ENCODE data around the gene NPHP4. TPM values are rescaled to one million over a fixed set of nuclear protein-coding genes. Genes with fewer than 3 reads are reported as not detected.

Gene NPHP4
- total RNA-seq, 1 donor from 2014 or later = 3.2 TPM

GRCh38 chr1:6038603-6039002 is 46.4 kb upstream of the NPHP4 start:
- peaks cover 9% of the 10 kb centered on the region for H3K27me3 ChIP-seq (ENCODE audit: control insufficient read depth, insufficient read depth, low read length)
- H3K4me3 ChIP-seq (ENCODE audit: low read depth, low read length) = no peak overlapping the region
- TF ChIP-seq, protein P1, sequence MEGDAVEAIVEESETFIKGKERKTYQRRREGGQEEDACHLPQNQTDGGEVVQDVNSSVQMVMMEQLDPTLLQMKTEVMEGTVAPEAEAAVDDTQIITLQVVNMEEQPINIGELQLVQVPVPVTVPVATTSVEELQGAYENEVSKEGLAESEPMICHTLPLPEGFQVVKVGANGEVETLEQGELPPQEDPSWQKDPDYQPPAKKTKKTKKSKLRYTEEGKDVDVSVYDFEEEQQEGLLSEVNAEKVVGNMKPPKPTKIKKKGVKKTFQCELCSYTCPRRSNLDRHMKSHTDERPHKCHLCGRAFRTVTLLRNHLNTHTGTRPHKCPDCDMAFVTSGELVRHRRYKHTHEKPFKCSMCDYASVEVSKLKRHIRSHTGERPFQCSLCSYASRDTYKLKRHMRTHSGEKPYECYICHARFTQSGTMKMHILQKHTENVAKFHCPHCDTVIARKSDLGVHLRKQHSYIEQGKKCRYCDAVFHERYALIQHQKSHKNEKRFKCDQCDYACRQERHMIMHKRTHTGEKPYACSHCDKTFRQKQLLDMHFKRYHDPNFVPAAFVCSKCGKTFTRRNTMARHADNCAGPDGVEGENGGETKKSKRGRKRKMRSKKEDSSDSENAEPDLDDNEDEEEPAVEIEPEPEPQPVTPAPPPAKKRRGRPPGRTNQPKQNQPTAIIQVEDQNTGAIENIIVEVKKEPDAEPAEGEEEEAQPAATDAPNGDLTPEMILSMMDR (IDR thresholded peaks at IDR 0.05; ENCODE audit: insufficient read depth, low read length, severe bottlenecking) = no peak
- FAIRE-seq = peak; percentile 68
- no peaks in the 10 kb centered on the region for H3K36me3 ChIP-seq (ENCODE audit: control insufficient read depth, insufficient read depth, low read length)
- no peak for DNase-seq (ENCODE audit: low read depth)

DNA sequence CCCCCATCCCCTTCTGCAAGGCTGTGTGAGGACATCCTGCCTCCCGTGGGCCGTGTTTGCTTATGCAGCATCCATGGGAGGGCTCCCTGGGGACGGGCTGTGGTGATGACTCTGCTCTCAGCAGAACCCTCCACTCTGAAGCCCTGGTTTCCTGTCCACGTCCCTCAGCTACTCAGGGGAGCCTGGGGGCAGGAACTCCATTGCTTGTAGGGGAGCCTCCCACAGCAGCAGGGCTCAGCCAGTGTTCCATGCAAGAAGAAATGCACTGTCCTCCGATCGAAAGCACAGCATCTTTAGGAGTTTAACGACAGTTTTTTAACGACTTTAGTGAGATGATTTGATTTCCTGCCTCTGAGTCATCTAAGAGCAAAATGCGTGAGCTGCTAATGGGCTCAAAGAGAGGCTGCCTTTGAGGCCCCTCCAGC is 45.1 kb upstream of the NPHP4 start:
- no peak for DNase-seq (ENCODE audit: low read depth)
- Histone ChIP-seq H3K27me3 (ENCODE audit: control insufficient read depth, insufficient read depth, low read length) (peaks cover 9% of the 10 kb centered on the region), H3K4me3 (ENCODE audit: low read depth, low read length) (no peak overlapping the region), H3K36me3 (ENCODE audit: control insufficient read depth, insufficient read depth, low read length) (no peaks in the 10 kb centered on the region)
- FAIRE-seq = no peak
- TF ChIP-seq, protein P1 (IDR thresholded peaks at IDR 0.05; ENCODE audit: insufficient read depth, low read length, severe bottlenecking) = no peak

GRCh38 chr1:6035719-6036118 is 43.5 kb upstream of the NPHP4 start:
- no peak overlapping the region for H3K4me3 ChIP-seq (ENCODE audit: low read depth, low read length)
- no peaks in the 10 kb centered on the region for H3K36me3 ChIP-seq (ENCODE audit: control insufficient read depth, insufficient read depth, low read length)
- peaks cover 9% of the 10 kb centered on the region for H3K27me3 ChIP-seq (ENCODE audit: control insufficient read depth, insufficient read depth, low read length)
- TF ChIP-seq, protein P1 (IDR thresholded peaks at IDR 0.05; ENCODE audit: insufficient read depth, low read length, severe bottlenecking) = no peak
- FAIRE-seq = no peak
- no peak for DNase-seq (ENCODE audit: low read depth)

- Histone ChIP-seq H3K4me3 (ENCODE audit: low read depth, low read length) (no peak overlapping the region), H3K27me3 (ENCODE audit: control insufficient read depth, insufficient read depth, low read length) (peaks cover 9% of the 10 kb centered on the region), H3K36me3 (ENCODE audit: control insufficient read depth, insufficient read depth, low read length) (no peaks in the 10 kb centered on the region)
- FAIRE-seq (no peak), DNase-seq (ENCODE audit: low read depth) (no peak)
- TF ChIP-seq, protein P1 (IDR thresholded peaks at IDR 0.05; ENCODE audit: insufficient read depth, low read length, severe bottlenecking) = no peak
Measured at GRCh38 chr1:6035303-6035702, 43.1 kb upstream of the NPHP4 start.

DNA sequence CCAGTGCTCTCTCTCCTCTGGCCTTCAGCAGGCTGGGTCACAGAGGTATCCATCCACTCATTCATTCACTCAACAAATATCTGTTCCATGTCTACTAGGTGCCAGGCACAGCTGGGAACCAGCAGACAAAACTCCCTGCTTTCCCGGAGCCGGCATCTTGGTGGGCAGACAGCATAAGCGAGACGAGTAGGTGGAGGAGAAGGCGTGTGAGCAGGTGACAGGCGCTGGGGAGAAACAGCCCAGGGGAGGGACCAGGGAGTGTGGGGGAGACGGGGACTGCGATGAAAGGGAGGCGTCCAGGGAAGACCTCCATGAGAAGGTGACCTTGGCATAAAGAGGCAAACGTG is 42.5 kb upstream of the NPHP4 start:
- Histone ChIP-seq H3K36me3 (ENCODE audit: control insufficient read depth, insufficient read depth, low read length) (no peaks in the 10 kb centered on the region), H3K27me3 (ENCODE audit: control insufficient read depth, insufficient read depth, low read length) (peaks cover 5% of the 10 kb centered on the region), H3K4me3 (ENCODE audit: low read depth, low read length) (no peak overlapping the region)
- DNase-seq (ENCODE audit: low read depth) = no peak
- FAIRE-seq = no peak
- TF ChIP-seq, protein P1 (IDR thresholded peaks at IDR 0.05; ENCODE audit: insufficient read depth, low read length, severe bottlenecking) = no peak

DNA sequence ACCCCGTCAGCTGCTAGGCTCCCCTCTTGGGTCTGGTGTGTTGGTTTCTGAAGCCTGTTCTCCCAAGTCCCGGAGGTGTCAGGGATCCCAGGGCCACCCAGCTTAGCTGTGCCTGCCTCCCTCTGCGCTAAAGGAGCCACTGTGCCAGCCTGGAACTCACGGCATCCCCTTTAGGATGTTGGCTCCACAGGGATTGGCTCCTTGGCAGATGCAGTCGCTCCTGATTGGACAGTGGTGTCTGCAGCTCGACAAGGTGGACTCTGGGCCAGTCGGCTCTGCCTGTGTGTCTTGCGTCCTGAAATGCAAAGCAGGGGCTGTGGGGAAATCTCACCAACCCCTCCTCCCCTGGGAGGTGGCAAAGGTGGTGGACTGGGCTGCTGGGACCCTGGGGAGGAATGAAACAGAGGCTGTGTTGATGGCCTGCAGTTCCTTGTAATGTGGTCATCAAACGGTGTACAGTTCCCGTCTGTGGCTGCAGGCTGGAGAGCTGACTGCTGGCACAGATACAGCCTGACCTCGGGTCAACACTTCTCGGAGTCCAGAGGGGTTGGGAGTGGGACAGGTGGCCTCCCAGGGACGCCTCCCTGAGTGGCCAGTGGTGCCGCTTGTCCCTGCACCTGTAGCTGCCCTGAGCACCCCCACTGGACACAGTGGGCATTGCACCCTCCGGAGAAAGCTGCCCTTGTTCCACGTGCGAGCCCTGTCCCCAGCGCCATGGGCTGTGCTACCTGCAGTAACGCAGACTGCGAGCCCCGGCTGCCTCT is 41.9 kb upstream of the NPHP4 start:
- peaks cover 2% of the 10 kb centered on the region for H3K27me3 ChIP-seq (ENCODE audit: control insufficient read depth, insufficient read depth, low read length)
- peak; percentile 27 for DNase-seq (ENCODE audit: low read depth)
- FAIRE-seq = no peak

More for the DNA sequence above, 41.9 kb upstream of the NPHP4 start:
- Histone ChIP-seq H3K36me3 (ENCODE audit: control insufficient read depth, insufficient read depth, low read length) (no peaks in the 10 kb centered on the region), H3K4me3 (ENCODE audit: low read depth, low read length) (no peak overlapping the region)
- TF ChIP-seq, protein P1 (IDR thresholded peaks at IDR 0.05; ENCODE audit: insufficient read depth, low read length, severe bottlenecking) = peak; percentile 81
